Osteoblast (primary cell): ENCODE data around the gene PTPRD. TPM values are rescaled to one million over a fixed set of nuclear protein-coding genes. Genes with fewer than 3 reads are reported as not detected.

Experiments used
- DNase-seq: peaks from one replicate; pipeline ENCODE4 v3.0.0; 2011; ENCODE audit warnings: low spot score, mixed read lengths; ENCODE audit not compliant: insufficient read length; ENCODE audit errors: missing footprints
- H2AFZ ChIP-seq: 2 replicates; pipeline ENCODE4 v1.6.0; 2011; ENCODE audit warnings: mild to moderate bottlenecking, low read length
- H3K27ac ChIP-seq: 2 replicates; pipeline ENCODE4 v1.5.1; 2011; ENCODE audit warnings: mild to moderate bottlenecking, low read depth, low read length, moderate library complexity
- H3K27me3 ChIP-seq: 2 replicates; pipeline ENCODE4 v1.6.0; 2012; ENCODE audit warnings: mild to moderate bottlenecking, control low read depth, inconsistent platforms, low read length, moderate library complexity; ENCODE audit not compliant: insufficient read depth
- H3K36me3 ChIP-seq: 2 replicates; pipeline ENCODE4 v1.5.1; 2011; ENCODE audit warnings: mild to moderate bottlenecking, low read length, control low read depth, moderate library complexity; ENCODE audit not compliant: insufficient read depth
- H3K4me1 ChIP-seq: 2 replicates; pipeline ENCODE4 v1.5.1; 2011; ENCODE audit warnings: mild to moderate bottlenecking, low read length, control low read depth, moderate library complexity; ENCODE audit not compliant: insufficient read depth
- H3K4me2 ChIP-seq: 2 replicates; pipeline ENCODE4 v1.6.0; 2011; ENCODE audit warnings: mild to moderate bottlenecking, low read length; ENCODE audit not compliant: insufficient read depth
- H3K4me3 ChIP-seq: fragments of 200-600 bp; sonication (generic); 3 replicates; pipeline ENCODE4 v1.5.1; 2012; ENCODE audit warnings: mild to moderate bottlenecking, low read length, inconsistent platforms; ENCODE audit not compliant: insufficient read depth
- H3K79me2 ChIP-seq: 2 replicates; pipeline ENCODE4 v1.6.0; 2012; ENCODE audit warnings: mild to moderate bottlenecking, low read length, control low read depth, inconsistent platforms; ENCODE audit not compliant: insufficient read depth
- H3K9me3 ChIP-seq: 2 replicates; pipeline ENCODE4 v1.5.1; 2011; ENCODE audit warnings: low read depth, low read length, control low read depth
- H4K20me1 ChIP-seq: 2 replicates; pipeline ENCODE4 v1.6.0; 2012; ENCODE audit warnings: mild to moderate bottlenecking, low read length, control low read depth; ENCODE audit not compliant: insufficient read depth
- total RNA-seq: library from RNA; depleted of rRNA; stranded (reverse); fragments of >200 nt; gene quantifications from 2 replicates; pipeline ENCODE4 v1.2.3, GENCODE V29; 2012
- TF ChIP-seq, protein P1 (sequence below): IDR thresholded peaks from 2 replicates; pipeline ENCODE4 v1.5.1; 2011; ENCODE audit warnings: mild to moderate bottlenecking, low read depth, low read length, moderate library complexity; ENCODE audit errors: extremely low read depth

The PTPRD gene
- total RNA-seq, 1 donor: 23.9 TPM

DNA sequence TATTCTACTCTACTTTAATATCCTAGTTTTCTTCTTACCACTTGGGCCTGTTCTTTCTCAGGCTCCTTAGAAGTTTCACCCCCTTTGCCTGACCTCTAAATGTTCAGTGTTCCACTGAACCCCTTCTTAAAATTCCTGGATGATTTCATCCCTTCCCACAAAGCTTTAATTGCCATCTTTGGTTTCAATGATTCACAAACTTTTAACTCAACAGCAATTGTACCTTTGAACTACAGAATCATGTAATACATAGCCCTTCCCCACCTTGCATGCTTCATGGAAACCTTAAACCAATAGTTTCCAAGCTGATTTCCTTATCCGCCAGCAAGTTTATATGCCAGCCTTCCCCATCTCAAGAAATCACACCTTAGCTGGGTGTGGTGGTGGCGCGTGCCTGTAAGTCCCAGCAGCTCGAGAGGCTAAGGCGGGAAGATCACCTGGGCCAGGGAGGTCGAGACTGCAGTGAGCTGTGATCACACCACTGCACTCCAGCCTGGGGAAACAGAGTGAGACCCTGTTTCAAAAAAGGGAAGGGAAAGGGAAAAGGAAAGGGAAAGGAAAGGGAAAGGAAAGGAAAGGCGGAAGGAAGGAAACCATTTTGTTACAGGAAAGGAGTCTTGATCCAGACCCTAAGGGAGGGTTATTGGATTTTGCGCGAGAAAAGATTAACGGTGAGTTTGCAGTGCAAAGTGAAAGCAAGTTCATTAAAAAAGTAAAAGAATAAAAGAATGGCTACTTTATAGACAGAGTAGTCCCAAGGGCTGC lies 1789.5 kb downstream of the PTPRD start:
- no peak for DNase-seq
- no peaks in the 10 kb centered on the region for H3K4me1 ChIP-seq
- H3K27ac ChIP-seq: no peak overlapping the region
- no peak overlapping the region for H3K4me3 ChIP-seq
- H4K20me1 ChIP-seq: no peaks in the 10 kb centered on the region
- no peaks in the 10 kb centered on the region for H3K79me2 ChIP-seq
- H3K27me3 ChIP-seq: no peaks in the 10 kb centered on the region
- H3K9me3 ChIP-seq: no peaks in the 10 kb centered on the region
- no peak overlapping the region for H3K4me2 ChIP-seq
- TF ChIP-seq, protein P1, sequence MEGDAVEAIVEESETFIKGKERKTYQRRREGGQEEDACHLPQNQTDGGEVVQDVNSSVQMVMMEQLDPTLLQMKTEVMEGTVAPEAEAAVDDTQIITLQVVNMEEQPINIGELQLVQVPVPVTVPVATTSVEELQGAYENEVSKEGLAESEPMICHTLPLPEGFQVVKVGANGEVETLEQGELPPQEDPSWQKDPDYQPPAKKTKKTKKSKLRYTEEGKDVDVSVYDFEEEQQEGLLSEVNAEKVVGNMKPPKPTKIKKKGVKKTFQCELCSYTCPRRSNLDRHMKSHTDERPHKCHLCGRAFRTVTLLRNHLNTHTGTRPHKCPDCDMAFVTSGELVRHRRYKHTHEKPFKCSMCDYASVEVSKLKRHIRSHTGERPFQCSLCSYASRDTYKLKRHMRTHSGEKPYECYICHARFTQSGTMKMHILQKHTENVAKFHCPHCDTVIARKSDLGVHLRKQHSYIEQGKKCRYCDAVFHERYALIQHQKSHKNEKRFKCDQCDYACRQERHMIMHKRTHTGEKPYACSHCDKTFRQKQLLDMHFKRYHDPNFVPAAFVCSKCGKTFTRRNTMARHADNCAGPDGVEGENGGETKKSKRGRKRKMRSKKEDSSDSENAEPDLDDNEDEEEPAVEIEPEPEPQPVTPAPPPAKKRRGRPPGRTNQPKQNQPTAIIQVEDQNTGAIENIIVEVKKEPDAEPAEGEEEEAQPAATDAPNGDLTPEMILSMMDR: no peak
- H3K36me3 ChIP-seq: no peaks in the 10 kb centered on the region
- peak overlapping the region; percentile 57 for H2AFZ ChIP-seq

DNA sequence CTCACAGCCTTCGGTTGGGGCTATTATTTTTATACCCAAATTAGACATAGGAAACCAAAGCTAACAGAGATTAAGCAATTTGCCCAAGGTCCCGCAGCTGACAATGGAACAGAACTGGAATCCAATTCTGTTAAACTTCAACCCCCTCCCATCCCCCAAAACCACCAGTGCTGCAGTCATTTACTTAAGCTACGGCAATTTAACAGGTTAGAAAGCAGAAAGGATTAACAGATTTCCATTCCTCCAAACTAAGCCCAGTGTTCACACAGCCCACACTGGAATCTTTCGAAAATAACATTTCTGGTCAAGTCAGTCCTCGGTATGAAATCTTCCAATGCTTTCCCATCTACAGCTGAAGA lies 1790.2 kb downstream of the PTPRD start:
- no peak overlapping the region for H3K4me2 ChIP-seq
- no peaks in the 10 kb centered on the region for H3K36me3 ChIP-seq
- H2AFZ ChIP-seq: peak overlapping the region; percentile 57
- no peaks in the 10 kb centered on the region for H3K9me3 ChIP-seq
- no peak for DNase-seq
- no peak overlapping the region for H3K27ac ChIP-seq
- H3K4me1 ChIP-seq: no peaks in the 10 kb centered on the region
- no peaks in the 10 kb centered on the region for H3K79me2 ChIP-seq
- TF ChIP-seq, protein P1: no peak
- H3K27me3 ChIP-seq: no peaks in the 10 kb centered on the region
- no peaks in the 10 kb centered on the region for H4K20me1 ChIP-seq
- H3K4me3 ChIP-seq: no peak overlapping the region

DNA sequence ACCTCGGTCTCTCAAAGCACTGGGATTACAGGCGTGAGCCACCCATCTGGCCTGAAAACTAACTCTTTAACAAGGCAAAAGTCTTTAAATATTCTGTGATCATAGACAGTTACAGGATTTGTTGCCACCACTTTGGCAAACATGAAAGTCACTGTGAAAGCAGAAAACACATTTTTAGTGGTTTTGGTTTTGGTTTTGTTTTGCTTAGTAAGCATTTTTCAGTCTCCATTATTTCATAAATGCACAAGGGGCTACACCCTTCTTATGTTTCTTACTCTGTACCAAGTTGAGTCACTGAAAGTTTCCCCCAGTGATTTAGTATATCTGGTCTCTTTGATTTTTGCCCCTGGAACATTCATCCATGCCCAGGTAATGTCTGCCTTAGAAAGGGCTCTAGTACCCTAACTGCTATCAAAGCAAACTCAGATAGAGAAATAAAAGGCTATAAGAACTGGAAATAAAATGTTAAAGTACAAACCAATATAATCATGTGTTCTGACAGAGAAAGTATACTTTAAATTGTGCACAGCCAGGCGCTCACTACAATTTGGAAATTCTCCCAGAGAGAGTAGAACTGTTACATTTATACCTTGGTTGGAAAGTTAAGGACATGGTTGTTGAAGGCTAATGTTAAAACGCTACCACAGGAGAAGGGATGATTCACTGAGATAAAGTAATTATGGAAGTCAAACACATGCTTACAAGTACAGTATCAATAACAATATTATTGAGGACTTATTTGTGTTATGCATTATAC lies 1790.7 kb downstream of the PTPRD start:
- H4K20me1 ChIP-seq: no peaks in the 10 kb centered on the region
- no peaks in the 10 kb centered on the region for H3K79me2 ChIP-seq
- H2AFZ ChIP-seq: peak overlapping the region; percentile 49
- no peaks in the 10 kb centered on the region for H3K36me3 ChIP-seq
- no peaks in the 10 kb centered on the region for H3K27me3 ChIP-seq
- H3K9me3 ChIP-seq: no peaks in the 10 kb centered on the region
- TF ChIP-seq, protein P1: no peak
- H3K4me3 ChIP-seq: peak overlapping the region; percentile 30
- peak overlapping the region; percentile 29 for H3K4me2 ChIP-seq
- H3K27ac ChIP-seq: no peak overlapping the region
- no peaks in the 10 kb centered on the region for H3K4me1 ChIP-seq
- DNase-seq: no peak

DNA sequence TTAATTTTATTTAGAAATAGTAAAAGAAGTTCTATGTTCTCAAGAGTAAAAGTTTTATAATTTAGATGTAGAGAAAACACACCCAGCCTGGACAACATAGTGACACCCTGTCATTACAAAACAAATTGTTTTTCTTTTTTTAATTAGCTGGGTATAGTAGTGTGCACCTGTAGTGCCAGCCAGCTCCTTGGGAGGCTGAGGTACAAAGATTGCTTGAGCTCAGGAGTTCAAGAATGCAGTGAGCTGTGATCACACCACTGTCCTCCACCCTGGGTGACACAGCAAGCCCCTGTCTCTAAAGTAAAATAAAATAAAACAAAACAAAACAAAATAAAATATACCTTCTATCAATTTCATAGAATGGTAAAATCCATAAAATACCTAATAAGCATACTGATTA lies 1795.5 kb downstream of the PTPRD start:
- no peak for DNase-seq
- TF ChIP-seq, protein P1: no peak

More for the DNA sequence above, 1795.5 kb downstream of the PTPRD start:
- H3K36me3 ChIP-seq: no peaks in the 10 kb centered on the region
- H3K9me3 ChIP-seq: no peaks in the 10 kb centered on the region
- H4K20me1 ChIP-seq: no peaks in the 10 kb centered on the region
- H3K27me3 ChIP-seq: no peaks in the 10 kb centered on the region
- H3K4me3 ChIP-seq: no peak overlapping the region
- no peak overlapping the region for H2AFZ ChIP-seq
- H3K4me2 ChIP-seq: no peak overlapping the region
- H3K79me2 ChIP-seq: no peaks in the 10 kb centered on the region
- H3K4me1 ChIP-seq: no peaks in the 10 kb centered on the region
- H3K27ac ChIP-seq: no peak overlapping the region
